HL-60/S4 treated with phorbol 12-myristate 13-acetate at 8.2 ng/mL for 4 days and 3 days (cell line): ENCODE results near the gene SDC3.
"Not testable (repeated sequence)": the region's sequence is repeated elsewhere in the genome, so short reads cannot be mapped to it uniquely, and the experiment has no call there.

Experiments used
- in situ Hi-C: fragments of 300-500 bp; cut with MboI; formaldehyde crosslinking; loops from 2 replicates; pipeline ENCODE4 v1.15.0; 2022; ENCODE audit warnings: low sequenced_read_pairs

The SDC3 gene

DNA sequence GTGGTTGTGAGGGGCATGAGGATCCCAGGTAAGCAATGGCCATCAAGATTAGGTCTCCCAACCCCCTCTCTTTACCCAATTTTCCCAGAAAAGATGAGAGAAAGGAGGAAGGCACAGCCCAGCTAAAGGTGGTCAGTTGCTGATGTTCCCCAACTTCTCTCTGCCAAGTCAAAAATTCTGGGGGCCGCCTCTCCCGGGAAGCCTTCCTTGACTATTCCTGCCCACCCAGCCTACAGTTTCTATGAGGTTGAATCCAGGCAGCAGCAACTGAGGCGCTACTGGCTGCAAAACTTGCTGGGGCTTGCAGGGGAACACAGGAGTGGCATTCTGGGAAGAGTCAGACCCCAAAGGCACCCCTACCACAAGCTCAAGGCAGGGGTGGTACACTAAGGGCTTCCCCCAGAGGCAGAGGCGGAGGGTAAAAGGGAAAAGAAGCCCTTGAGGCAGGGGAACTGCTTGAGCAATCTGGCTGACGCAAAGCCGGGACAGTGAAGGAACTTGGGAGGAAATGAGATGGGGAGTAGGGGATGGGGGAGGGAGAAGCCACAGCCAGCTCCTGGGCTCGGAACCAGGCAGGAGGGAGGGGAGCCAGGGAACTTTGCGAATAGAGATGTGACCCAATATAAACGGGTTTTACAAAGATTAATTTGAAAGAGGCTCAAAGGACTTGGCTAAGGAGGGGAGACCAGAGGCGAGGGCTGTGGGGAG, 31.2 kb downstream of the SDC3 start:
- in situ Hi-C loops: no loop called here

DNA sequence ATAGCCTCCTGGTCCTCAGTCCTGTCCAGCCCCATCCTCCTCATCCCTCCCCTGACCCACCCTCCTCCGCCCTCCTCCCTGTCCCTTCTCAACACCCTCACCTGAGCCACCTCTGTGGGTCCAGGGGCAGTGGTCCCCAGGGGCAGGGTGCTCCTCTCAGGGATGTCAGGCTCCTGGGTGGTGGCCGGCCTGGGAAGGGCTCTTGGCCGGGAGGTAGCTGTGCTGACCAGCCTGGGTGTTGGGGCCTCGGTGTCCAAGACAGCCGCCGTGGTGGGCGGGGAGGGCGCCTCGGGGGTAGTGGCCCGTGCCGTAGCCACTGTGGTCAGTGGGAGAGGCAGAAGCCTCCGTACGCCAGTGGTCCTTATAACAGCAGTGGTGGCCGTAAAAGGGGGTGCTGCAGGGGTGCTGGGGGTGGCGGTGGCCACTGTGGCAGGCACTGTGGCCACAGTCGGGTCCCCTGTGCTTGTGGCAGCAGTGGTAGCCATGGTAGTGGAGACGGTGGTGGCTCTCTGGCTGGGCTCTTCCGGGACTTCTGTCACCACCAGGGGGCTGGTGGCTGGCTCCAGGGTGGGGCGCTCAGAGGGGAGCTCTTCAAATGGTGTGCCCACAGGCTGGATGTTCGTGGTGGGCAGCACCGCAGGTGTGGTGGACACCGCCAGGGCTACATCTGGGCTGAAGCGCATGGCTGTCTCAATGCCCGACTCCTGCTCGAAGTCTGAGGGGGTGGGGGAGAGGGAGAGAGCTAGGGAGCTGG, 31.9 kb downstream of the SDC3 start:
- in situ Hi-C loops: no loop called here

DNA sequence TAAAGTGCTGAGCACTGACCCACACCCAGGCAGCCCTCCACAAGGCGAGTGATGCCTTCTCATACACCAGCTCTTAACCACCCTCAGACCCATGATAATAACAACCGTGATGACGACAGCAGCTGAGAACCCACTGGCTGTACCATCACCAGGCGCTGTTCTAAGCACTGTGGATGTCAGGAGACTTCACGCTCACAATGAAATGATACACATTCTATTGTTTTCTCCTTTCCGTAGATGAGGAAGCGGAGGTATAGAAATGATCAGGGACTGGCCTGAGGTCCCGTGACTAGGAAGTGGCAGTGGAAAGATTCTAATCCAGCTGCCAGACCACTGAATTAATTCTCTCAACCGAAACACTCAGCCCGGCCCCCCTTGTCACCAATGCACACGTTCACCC, 32.6 kb downstream of the SDC3 start:
- in situ Hi-C loops: no loop called here

DNA sequence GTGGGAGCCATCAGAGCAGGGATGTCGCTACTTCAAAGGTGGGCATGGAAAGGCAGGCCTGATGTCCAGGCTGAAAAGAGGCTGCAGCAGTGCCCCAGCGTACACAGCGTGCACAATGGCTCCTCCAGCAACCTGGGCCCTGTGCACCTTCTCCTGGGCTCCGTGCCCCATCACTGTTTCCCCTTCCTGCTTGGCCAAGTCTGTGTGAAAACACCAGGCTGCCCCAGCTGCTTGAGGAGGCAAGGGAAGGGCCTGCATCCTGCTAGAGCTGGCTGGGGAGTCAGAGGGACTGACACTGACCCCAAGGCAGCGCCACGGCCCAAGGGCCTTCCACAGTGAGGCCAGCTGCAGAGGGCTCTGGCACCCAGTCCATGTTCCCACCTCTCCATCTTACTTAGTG, 33.4 kb downstream of the SDC3 start:
- in situ Hi-C loops: no loop called here

DNA sequence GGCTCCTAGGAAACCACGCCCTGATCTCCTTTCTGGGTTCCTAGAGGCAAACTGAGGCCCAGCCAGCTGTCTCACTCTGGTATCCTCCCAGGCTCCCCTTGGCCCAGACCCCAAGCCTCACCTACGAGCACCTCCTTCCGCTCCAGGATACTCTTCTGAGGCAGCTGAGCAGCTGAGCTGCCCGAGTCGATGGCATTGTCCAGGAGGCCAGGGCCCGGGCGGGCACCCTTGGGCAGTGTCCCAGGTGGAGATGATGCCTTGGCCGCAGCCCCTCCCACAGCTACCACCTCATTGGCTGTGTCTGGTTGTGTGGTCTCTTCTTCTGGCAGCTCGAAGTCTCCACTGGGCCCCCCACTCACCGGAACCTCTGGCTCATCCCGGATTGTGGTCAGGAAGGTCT, 34.4 kb downstream of the SDC3 start:
- in situ Hi-C loops: no loop called here

DNA sequence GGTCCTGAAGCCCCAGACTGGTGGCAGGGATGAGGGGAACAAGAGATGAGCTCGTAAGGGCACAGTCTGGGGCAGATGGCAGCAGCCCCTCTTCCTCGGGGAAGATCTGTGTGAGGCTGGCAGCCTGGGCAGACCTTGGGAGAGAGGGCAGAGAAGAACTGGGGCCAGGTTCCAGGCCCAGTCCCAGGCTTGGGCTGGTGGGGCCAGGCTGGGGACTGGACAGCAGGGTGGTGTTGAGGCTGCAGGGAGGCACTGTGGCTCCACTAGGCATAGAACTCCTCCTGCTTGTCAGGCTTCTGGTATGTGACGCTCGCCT, 35.7 kb downstream of the SDC3 start:
- in situ Hi-C loops: no loop called here

DNA sequence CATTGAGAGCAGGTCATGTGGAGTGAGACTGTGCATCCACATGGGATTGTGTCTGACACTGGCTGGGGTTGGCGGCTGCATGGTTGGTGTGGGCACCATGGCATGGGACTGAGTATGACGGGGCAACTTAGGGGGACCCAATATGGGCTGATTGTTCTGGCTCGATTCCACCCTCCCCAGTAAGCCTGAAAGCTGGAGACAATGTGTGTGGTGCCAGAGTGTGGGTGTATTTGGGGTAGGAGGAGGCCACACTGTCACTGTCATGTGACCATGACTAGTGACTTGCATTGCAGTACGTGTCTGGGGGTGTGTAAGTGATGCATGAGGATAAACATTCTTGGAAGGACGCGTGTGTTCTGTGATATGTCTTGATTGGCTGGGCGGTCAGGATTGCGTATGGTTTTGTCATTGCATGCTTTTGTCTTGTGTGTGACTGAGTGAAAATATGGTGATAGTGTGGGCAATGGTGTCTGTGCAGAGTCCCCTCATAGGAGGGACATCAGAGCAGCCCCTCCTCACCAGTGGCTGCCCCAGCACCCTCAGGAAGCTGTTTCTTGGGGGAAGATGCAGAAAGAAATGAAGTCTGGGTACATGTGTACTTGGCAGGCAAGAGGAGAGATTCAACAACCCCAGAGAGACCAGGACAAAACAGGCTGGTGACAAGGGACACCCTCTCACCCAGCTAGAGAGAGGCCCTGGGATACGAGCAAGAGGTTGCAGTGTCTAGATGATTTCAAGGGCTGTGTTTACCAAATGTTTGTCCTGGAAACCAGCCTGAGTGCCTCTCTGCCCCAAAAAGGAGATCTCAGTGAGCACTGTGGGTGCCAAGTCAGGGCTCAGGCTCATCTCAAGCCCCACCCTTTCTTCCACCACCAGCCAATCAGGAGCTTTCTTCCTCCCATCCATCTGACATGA, 36.3 kb downstream of the SDC3 start:
- in situ Hi-C loops: no loop called here

DNA sequence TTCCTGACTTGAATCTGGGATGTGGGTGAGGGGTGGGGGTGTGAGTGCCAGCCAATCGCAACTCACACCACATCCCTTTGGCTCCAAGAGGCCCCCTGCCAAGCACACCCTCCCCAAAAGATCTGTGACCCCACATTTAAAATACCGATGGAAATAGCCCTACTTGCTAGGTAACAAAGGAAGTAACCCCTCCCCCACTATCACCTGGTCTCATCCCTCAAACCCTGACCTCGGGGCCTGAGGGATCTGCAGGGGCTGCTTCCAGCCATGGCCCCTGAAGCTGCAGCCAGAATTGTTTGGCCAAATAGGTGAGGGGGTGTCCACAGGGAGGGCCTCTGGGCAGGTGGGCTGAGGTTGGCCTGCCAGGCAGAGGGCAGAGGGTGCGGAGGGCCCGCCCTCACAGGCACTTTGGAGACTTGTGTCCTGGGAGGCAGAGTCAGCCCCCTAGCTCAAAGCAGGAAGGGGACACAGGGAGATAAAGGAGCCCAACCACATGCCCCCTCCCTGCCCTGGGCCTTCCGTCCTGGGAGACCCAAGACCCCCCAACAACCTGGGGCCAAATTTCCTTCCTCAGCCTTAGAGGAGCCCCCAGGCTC, 37.2 kb downstream of the SDC3 start:
- in situ Hi-C loops: no loop called here

DNA sequence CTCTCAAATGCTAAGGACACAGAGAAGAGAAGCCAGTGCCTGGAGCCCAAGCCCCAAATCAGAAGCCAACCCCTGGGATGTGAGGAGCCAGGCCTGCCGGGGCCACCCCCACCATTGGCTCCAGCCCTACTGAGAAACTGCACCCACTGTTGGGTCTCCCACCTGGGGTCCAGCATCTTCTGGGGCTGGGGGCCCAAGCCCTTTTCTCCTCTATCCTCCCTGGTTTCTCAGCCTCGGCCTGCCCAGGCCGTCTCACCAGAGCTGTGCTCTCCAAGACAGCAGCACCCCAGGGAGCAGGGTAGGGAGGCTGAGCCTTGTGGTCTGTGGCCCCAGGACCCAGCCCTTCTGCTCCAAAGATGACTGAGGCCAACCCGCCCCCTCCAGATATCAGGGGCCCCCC, 37.9 kb downstream of the SDC3 start:
- in situ Hi-C loops: no loop called here

DNA sequence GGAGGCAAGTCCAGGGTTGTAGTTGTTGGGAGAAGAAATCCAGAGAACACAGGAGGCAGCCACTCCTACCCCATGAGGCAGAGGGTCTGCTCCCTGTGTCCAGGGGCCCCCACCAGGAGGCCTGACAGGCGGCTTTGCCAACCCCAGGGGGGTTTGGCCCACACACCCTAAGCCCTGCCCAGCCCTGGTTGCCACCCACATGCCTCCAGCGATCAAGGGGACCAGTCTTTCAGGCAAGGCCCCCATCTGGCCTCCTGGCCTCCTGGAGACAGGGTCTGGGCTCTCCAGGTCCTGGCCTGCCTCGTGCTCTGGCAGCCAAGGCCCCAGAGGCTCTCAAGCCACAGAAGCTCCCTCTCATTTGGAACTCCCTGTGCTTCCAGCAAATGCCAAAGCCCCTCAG, 38.5 kb downstream of the SDC3 start:
- in situ Hi-C loops: no loop called here

DNA sequence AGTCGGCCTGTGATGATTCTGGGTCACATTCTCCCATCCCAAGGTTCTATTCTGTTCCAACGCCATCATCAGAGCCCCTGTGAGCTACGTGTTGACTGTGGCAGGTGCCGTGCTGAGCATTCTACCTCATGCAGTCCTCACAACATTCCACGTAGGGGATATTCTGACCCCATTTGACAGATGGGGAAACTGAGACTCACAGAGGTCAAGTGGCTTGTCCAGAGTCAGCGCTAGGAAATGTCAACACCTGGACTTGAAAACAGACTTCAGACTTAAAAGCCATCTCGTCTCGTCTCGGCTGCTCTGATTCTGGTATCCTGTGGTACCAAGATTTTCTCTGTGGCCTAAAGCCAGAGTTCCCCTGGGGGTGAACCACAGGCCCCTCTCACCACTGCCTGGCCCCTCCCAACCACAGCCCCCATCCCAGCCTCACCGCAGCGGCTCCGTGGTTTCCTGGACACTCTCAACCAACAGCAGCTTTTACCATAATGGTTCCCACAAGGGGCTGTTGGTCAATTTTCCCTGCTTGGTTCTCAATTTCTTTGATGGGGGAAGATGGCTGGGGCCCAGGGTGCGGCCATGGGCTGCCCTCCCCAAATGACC, 39.6 kb downstream of the SDC3 start:
- in situ Hi-C loops: no loop called here

DNA sequence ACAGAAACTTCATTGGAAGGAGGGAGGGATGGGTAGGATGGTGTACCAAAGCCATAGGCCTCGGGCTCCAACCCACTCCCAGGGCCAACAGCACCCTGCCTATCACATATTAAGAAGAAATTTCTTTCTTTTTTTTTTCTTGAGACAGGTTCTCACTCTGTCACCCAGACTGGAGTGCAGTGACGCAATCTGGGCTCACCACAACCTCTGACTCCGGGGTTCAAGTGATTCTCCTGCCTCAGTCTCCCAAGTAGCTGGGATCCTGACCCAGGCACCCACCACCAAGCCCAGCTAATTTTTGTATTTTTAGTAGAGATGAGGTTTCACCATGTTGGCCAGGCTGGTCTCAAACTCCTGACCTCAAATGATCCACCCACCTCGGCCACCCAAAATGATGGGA, 40.5 kb downstream of the SDC3 start:
- in situ Hi-C loops: not testable (repeated sequence)

DNA sequence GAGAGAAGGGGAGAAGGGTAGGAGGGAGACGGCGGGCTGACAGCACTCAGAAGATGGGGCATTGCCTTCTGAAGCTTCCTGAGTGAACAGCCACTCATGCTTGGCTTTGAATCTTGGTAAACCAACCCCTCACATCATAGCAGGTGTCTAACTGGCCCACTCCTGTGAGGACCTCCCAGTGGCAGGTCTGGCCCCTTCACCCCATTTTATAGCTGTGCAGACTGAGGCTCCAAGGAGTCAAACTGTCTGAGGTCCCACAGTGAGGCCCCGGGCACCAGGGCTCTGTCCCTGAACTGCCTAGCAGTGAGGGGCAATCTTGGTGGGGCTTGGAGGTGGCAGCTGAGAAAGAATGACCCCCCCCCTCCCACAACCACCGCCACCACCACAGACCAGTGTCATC, 41.0 kb downstream of the SDC3 start:
- in situ Hi-C loops: no loop called here

DNA sequence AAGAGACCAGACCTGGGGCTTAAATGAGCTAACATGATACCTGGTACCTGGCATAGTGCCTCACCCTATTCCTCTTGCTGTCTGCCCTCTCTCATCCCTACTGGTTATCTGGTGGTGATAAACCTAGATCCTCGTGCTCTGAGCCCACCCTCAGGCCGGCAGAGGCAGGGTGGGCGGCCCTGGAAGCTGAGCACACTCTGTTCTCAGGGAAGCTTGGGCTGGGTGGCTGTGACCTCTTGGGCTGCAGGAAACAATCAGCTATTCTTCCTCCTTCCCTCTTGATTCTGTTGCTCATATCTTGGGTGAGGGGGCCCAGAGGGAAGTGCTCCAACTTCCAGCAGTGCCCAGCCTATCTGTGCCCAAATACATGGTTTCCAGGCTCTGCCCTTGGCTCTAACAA, 42.0 kb downstream of the SDC3 start:
- in situ Hi-C loops: no loop called here

DNA sequence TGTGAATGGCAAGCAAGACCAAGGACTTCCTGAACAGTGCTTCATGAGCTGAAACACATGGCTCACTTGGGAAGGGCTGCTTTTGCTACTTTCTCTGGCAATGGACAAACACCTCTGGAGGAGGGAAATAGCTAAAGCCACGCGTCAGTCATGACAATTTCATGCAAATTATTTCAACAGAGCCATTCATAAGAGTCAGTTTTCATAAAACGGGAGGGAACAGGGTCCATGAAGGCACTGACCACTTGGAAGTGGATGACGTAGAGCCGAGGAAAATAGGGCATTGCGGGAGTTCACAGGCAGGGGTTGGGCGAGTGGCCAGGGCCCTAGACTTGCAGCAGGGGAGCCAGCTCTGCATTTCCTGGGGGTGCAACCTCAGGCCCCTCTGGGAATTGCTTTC, 43.9 kb downstream of the SDC3 start:
- in situ Hi-C loops: no loop called here

DNA sequence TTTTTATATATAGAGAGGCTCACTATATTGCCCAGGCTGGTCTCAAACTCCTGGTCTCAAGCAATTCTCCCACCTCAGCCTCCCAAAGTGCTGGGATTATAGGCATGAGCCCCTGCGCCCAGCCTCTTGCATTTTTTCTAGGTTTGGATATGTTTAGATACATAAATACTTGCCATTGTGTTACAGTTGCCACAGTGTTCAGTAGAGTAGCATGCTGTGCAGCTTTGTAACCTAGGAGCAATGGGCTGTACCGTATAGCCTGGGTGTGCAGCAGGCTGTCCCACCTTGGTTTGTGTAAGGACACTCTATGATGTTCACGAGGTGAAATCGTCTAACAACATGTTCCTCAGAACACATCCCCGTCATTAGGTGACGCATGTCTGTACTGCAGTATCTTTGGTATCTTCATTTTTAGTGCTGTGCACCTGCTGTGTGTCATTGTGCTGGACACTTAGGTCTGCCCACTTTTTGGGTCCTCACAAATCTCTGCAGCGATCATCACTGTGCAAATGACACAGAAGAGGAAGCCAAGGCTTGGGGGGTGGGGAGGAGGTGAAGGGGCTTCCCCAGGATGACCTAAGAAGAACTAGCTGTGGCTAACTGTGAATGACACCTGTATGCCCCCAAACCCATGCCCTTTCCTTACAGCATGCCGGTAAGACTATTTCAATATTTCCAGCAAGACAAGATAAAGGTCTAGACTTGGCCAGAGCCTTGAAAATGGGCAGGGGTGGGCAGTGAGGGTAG, 44.5 kb downstream of the SDC3 start:
- in situ Hi-C loops: no loop called here

DNA sequence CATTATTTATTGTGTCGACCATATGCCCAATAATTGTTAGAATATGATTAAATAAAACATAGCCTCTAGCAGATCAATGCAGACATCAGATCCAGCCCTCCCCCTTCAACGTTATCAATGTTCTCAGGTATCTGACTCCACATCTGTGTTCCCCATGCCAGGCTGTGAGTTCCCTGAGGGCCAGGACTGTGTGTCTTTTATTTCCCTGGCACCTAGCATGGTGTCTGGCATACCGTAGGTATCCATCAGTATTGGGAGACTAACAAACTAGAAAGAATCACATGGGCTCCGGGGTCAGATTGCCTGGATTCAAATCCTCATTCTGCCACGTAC, 48.3 kb downstream of the SDC3 start:
- in situ Hi-C loops: no loop called here

DNA sequence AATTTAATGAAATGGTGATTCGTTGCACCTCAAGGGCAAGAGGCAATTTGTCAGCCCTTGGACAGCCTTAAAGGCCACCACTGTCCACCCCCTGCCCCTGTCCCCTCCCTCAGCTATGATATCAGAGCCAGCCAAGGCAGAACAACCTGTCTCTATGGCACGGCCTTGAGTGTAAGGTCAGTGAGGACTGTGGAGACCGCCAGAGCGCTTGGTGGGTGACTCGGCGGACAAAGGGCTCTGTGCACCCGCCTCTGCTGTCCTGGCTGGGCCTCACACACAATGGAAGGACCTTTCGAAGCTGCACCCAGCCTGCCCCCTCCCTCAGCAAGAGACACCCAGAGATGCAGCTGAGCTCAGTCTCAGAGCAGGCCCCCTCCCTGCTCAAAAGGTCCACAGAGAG, 50.6 kb downstream of the SDC3 start:
- in situ Hi-C loops: no loop called here

DNA sequence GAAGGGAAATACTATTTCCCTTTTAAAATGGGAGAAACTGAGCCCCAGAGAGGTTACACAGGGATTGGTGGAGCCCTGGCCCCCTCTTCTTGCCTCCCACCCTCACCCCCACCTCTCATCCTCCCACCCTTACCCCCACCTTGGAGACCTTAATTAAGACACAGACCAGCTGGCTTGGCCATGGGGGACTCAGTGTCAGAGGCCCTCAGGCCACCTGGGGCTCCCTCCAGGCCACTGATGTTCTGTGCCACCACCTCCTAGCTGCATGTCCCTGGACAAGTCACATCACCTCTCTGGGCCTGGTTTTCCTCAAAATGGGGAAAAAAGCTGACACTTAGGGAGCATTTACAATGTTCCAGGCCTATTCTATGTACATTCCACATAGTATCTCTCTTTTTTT, 51.5 kb downstream of the SDC3 start:
- in situ Hi-C loops: no loop called here

DNA sequence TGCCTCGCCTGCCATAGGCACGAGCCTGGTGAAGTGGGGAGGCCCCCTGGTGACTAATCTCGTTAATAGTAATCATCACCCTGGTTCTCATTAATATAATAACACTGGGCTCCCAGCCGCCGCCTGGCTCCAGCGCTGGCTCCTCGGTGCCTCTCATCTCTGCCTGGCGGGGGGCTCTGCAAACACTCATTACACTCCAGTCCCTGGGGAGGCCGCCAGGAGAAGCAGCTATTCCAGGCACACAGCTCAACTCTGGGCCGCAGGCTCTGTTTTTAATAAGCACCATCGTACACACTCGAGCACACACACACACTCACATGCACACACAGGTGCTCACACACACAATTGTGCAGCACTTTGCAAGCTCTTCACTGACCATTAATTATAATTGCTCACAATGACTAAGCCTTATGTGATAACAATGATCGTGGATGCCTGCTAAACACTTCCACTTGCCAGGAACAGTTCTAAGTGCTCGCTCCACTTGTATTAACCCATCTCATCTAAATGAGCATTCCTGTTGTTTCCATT, 52.2 kb downstream of the SDC3 start:
- in situ Hi-C loops: no loop called here
